Activated CD4-positive, alpha-beta T cell treated with anti-CD3 and anti-CD28 coated beads, Interleukin-2, amount 10 ng/mL, durations not matched to agents 7 days and 5 days (primary cell): ENCODE results near the gene PPIG. TPM values are rescaled to one million over a fixed set of nuclear protein-coding genes. Genes with fewer than 3 reads are reported as not detected.
"Not testable (repeated sequence)": the region's sequence is repeated elsewhere in the genome, so short reads cannot be mapped to it uniquely, and the experiment has no call there.

Experiments
- CTCF ChIA-PET: fragments of 350-600 bp; sonication (Branson Sonifier 250); formaldehyde crosslinking; loops from one replicate; lab custom pipeline; 2021; ENCODE audit warnings: antibody characterized with exemption; lab: Charles Lee
- POLR2A ChIA-PET: fragments of 350-600 bp; sonication (Branson Sonifier 250); formaldehyde crosslinking; loops from one replicate; lab custom pipeline; 2021; ENCODE audit warnings: antibody characterized with exemption; lab: Charles Lee
- DNase-seq: peaks from one replicate; pipeline ENCODE4 v3.0.0-alpha.2; 2020
- H3K27ac Mint-ChIP-seq: one replicate; pipeline ENCODE4 v1.8.0; 2021; ENCODE audit warnings: mild to moderate bottlenecking, moderate library complexity, mixed read lengths
- H3K27me3 Mint-ChIP-seq: one replicate; pipeline ENCODE4 v1.8.0; 2021; ENCODE audit warnings: mixed read lengths
- H3K36me3 Mint-ChIP-seq: one replicate; pipeline ENCODE4 v1.8.0; 2021; ENCODE audit warnings: low read depth, mixed read lengths
- H3K4me1 Mint-ChIP-seq: one replicate; pipeline ENCODE4 v1.8.0; 2021; ENCODE audit warnings: mixed read lengths
- H3K4me3 Mint-ChIP-seq: one replicate; pipeline ENCODE4 v1.8.0; 2021; ENCODE audit warnings: mild to moderate bottlenecking, moderate library complexity, mixed read lengths
- H3K9me3 Mint-ChIP-seq: one replicate; pipeline ENCODE4 v1.8.0; 2021; ENCODE audit warnings: mixed read lengths
- total RNA-seq, 2 experiments: library from RNA; stranded (reverse); gene quantifications; one replicate each; pipeline ENCODE4 v1.2.3, GENCODE V29; 2021

Gene PPIG
- total RNA-seq, 2 experiments from 2014 or later: 53.4 to 61.7 TPM

- POLR2A ChIA-PET: no interaction called here
These were observed 25.1 kb downstream of the PPIG start for GRCh38 chr2:169609264-169609663.

GRCh38 chr2:169613876-169614275 is 29.7 kb downstream of the PPIG start:
- CTCF ChIA-PET: interaction anchor here (0.6 kb wide), 1 partner anchor 1402 kb away, joined by 5 read pairs; no protein-coding TSS in a partner anchor
- Mint-ChIP-seq H3K27me3 (no peaks in the 10 kb centered on the region), H3K36me3 (peaks cover 85% of the 10 kb centered on the region), H3K4me1 (no peaks in the 10 kb centered on the region), H3K27ac (no peak overlapping the region), H3K4me3 (no peak overlapping the region), H3K9me3 (peaks cover 10% of the 10 kb centered on the region)
- DNase-seq: no peak
- POLR2A ChIA-PET: no interaction called here

More at GRCh38 chr2:169609264-169609663, 25.1 kb downstream of the PPIG start:
- Mint-ChIP-seq H3K4me3 (no peak overlapping the region), H3K36me3 (peaks cover 54% of the 10 kb centered on the region), H3K9me3 (no peaks in the 10 kb centered on the region), H3K4me1 (no peaks in the 10 kb centered on the region), H3K27ac (no peak overlapping the region), H3K27me3 (no peaks in the 10 kb centered on the region)
- CTCF ChIA-PET: interaction anchor here (0.5 to 1.0 kb wide), 2 partner anchors 18 to 31 kb away, joined by 3 to 4 read pairs; no protein-coding TSS in a partner anchor
- no peak for DNase-seq

DNA sequence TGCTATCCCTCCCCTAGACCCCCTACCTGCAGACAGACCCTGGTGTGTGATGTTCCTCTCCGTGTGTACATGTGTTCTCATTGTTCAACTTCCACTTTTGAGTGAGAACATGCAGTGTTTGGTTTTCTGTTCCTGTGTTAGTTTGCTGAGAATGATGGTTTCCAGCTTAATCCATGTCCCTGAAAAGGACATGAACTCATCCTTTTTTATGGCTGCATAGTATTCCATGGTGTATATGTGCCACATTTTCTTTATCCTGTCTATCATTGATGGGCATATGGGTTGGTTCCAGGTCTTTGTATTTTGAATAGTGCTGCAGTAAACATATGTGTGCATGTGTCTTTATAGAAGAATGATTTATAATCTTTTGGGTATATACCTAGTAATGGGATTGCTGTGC is 31.8 kb downstream of the PPIG start:
- H3K36me3 Mint-ChIP-seq: peaks cover 81% of the 10 kb centered on the region
- DNase-seq, H3K27ac Mint-ChIP-seq, H3K4me3 Mint-ChIP-seq, H3K27me3 Mint-ChIP-seq, CTCF ChIA-PET, H3K4me1 Mint-ChIP-seq: not testable (repeated sequence)
- POLR2A ChIA-PET: interaction anchor here (0.6 kb wide), 1 partner anchor 12 kb away, joined by 3 read pairs; no protein-coding TSS in a partner anchor
- peaks cover 10% of the 10 kb centered on the region for H3K9me3 Mint-ChIP-seq

- POLR2A ChIA-PET: no interaction called here
- Mint-ChIP-seq H3K36me3 (peaks cover 69% of the 10 kb centered on the region), H3K27me3 (no peaks in the 10 kb centered on the region)
These were observed 35.8 kb downstream of the PPIG start for GRCh38 chr2:169619946-169620345.

DNA sequence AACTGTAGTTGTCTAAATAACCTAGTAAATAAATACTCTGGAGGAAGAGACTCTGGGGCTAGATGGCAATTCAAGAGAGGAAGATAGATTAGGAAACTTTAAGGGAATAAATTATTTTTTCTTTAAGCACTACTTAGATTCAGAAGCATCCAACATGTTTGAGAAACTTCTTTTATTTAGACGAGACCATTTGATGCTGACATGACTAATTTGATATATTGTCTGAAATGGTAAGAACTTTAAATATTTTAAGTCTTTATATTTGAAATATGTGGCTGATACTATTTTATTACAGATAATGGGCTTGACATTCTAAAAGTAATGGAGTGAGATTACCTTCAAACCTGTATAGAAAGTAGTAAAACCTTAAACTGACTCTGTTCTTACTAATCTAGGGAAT is 36.4 kb downstream of the PPIG start:
- Mint-ChIP-seq H3K9me3 (peaks cover 10% of the 10 kb centered on the region), H3K27me3 (no peaks in the 10 kb centered on the region), H3K27ac (no peak overlapping the region), H3K36me3 (peaks cover 69% of the 10 kb centered on the region), H3K4me1 (peaks cover 4% of the 10 kb centered on the region), H3K4me3 (no peak overlapping the region)
- POLR2A ChIA-PET: no interaction called here
- CTCF ChIA-PET: no interaction called here
- DNase-seq: no peak

More at GRCh38 chr2:169619946-169620345, 35.8 kb downstream of the PPIG start:
- peaks cover 4% of the 10 kb centered on the region for H3K4me1 Mint-ChIP-seq
- DNase-seq: no peak
- peaks cover 10% of the 10 kb centered on the region for H3K9me3 Mint-ChIP-seq
- no peak overlapping the region for H3K4me3 Mint-ChIP-seq
- no peak overlapping the region for H3K27ac Mint-ChIP-seq
- CTCF ChIA-PET: no interaction called here

- Mint-ChIP-seq H3K36me3 (peaks cover 48% of the 10 kb centered on the region), H3K27ac (no peak overlapping the region), H3K4me3 (no peak overlapping the region)
These were observed 39.1 kb downstream of the PPIG start for GRCh38 chr2:169623235-169623634.

DNA sequence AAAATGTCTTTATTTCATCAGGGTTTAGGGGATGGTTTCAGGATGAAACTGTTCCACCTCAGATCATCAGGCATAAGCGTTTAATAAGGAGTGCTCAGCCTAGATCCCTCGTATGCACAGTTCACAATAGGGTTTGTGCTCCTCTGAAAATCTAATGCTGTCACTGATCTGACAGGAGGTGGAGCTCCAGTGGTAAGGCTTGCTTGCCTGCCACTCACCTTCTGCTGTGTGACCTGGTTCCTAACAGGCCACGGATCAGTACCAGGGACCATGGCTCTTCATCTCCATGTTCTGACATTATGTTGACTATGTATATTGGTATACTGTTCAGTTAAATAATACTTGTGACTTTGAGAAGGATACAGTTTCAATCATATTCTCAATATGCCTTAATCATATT is 41.6 kb downstream of the PPIG start:
- POLR2A ChIA-PET: no interaction called here
- Mint-ChIP-seq H3K27ac (no peak overlapping the region), H3K4me1 (peaks cover 4% of the 10 kb centered on the region), H3K4me3 (no peak overlapping the region), H3K36me3 (peaks cover 33% of the 10 kb centered on the region), H3K9me3 (no peaks in the 10 kb centered on the region), H3K27me3 (no peaks in the 10 kb centered on the region)
- CTCF ChIA-PET: no interaction called here
- no peak for DNase-seq

More at GRCh38 chr2:169623235-169623634, 39.1 kb downstream of the PPIG start:
- ChIA-PET POLR2A (no interaction called here), CTCF (interaction anchor here (1.2 kb wide), 1 partner anchor 10 kb away, joined by 3 read pairs; no protein-coding TSS in a partner anchor)
- DNase-seq: no peak
- Mint-ChIP-seq H3K4me1 (peaks cover 4% of the 10 kb centered on the region), H3K9me3 (no peaks in the 10 kb centered on the region), H3K27me3 (no peaks in the 10 kb centered on the region)

GRCh38 chr2:169636440-169637097 is 52.4 kb downstream of the PPIG start:
- ChIA-PET CTCF (no interaction called here), POLR2A (no interaction called here)
- Mint-ChIP-seq H3K27ac (no peak overlapping the region), H3K9me3 (no peaks in the 10 kb centered on the region), H3K4me3 (no peak overlapping the region), H3K36me3 (peaks cover 21% of the 10 kb centered on the region), H3K27me3 (no peaks in the 10 kb centered on the region), H3K4me1 (no peaks in the 10 kb centered on the region)
- no peak for DNase-seq

- POLR2A ChIA-PET: no interaction called here
- CTCF ChIA-PET: interaction anchor here (1.2 kb wide), 1 partner anchor 18 kb away, joined by 3 read pairs; no protein-coding TSS in a partner anchor
- no peaks in the 10 kb centered on the region for H3K4me1 Mint-ChIP-seq
- H3K9me3 Mint-ChIP-seq: no peaks in the 10 kb centered on the region
- no peaks in the 10 kb centered on the region for H3K27me3 Mint-ChIP-seq
- peaks cover 20% of the 10 kb centered on the region for H3K36me3 Mint-ChIP-seq
- no peak for DNase-seq
- no peak overlapping the region for H3K4me3 Mint-ChIP-seq
- no peak overlapping the region for H3K27ac Mint-ChIP-seq
These were observed 53.5 kb downstream of the PPIG start for GRCh38 chr2:169637620-169638019.

GRCh38 chr2:169640104-169640503 is 56.0 kb downstream of the PPIG start:
- H3K36me3 Mint-ChIP-seq: peaks cover 13% of the 10 kb centered on the region
- no peak overlapping the region for H3K27ac Mint-ChIP-seq
- no peak for DNase-seq
- H3K27me3 Mint-ChIP-seq: no peaks in the 10 kb centered on the region
- H3K9me3 Mint-ChIP-seq: no peaks in the 10 kb centered on the region
- H3K4me3 Mint-ChIP-seq: no peak overlapping the region
- ChIA-PET CTCF (interaction anchor here (0.8 kb wide), 2 partner anchors 31 to 184 kb away, joined by 3 read pairs; partner anchors contain the start of gene METTL5), POLR2A (no interaction called here)
- no peaks in the 10 kb centered on the region for H3K4me1 Mint-ChIP-seq

DNA sequence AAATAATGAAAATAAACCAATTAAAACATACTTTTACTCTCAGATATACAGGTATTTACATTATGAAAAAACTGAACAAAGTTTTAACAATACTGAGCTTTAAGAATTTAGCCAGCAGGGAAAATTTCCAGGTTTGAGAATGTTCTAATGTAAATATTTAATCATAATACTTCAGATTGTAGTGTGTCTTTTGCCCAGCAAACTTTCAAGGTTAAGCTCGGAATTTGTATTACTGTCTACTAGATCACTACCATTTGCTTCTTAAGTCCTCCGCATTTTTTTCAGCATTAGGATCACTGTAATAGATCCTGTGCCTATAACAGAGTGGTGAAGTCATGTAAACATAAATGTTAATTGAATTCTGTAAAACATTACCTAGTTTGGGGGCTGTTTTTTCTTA is 57.3 kb downstream of the PPIG start:
- Mint-ChIP-seq H3K27me3 (peaks cover 5% of the 10 kb centered on the region), H3K4me3 (no peak overlapping the region), H3K4me1 (no peaks in the 10 kb centered on the region), H3K36me3 (peaks cover 13% of the 10 kb centered on the region), H3K27ac (no peak overlapping the region), H3K9me3 (no peaks in the 10 kb centered on the region)
- DNase-seq: no peak
- POLR2A ChIA-PET: no interaction called here
- CTCF ChIA-PET: no interaction called here

DNA sequence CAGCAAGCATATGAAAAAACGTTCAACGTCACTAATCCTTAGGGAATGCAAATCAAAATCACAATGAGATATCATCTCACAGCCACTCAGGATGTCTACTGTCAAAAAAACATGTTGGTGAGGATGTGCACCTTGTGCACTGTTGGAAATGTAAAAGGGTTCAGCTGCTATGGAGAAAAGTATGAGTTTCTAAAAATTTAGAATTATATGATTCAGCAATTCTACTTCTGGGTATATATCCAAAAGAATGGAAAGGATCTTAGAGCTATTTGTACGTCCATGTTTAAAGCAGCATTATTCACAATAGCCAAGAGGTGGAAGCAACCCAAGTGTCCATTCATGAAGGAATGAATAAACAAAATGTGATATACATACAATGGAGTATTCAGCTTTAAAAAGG is 60.0 kb downstream of the PPIG start:
- Mint-ChIP-seq H3K9me3 (no peaks in the 10 kb centered on the region), H3K36me3 (peaks cover 13% of the 10 kb centered on the region), H3K27me3 (peaks cover 11% of the 10 kb centered on the region), H3K4me1 (no peaks in the 10 kb centered on the region), H3K4me3 (no peak overlapping the region), H3K27ac (no peak overlapping the region)
- CTCF ChIA-PET: no interaction called here
- DNase-seq: no peak
- POLR2A ChIA-PET: no interaction called here

GRCh38 chr2:169647496-169647895 is 63.3 kb downstream of the PPIG start:
- CTCF ChIA-PET: no interaction called here
- DNase-seq: no peak
- Mint-ChIP-seq H3K27ac (no peak overlapping the region), H3K27me3 (peaks cover 21% of the 10 kb centered on the region), H3K4me1 (no peaks in the 10 kb centered on the region), H3K9me3 (no peaks in the 10 kb centered on the region), H3K36me3 (no peaks in the 10 kb centered on the region), H3K4me3 (no peak overlapping the region)
- POLR2A ChIA-PET: no interaction called here
